Stimulated activated CD8-positive, alpha-beta memory T cell treated with anti-CD3 and anti-CD28 coated beads, Interleukin-15, amount 100 ng/mL, for 48 hours (primary cell): ENCODE results near the gene ADGRV1.
"Not testable (repeated sequence)": the region's sequence is repeated elsewhere in the genome, so short reads cannot be mapped to it uniquely, and the experiment has no call there.

ENCODE experiments used
- DNase-seq, 2 donors: peaks; one replicate each; pipeline ENCODE4 v3.0.0-alpha.2; 2020; ENCODE audit warnings: low read depth in 2 of 2

ADGRV1 gene

GRCh38 chr5:90654215-90654614, 95.6 kb downstream of the ADGRV1 start:
- no peak for DNase-seq

GRCh38 chr5:90655423-90655822, 96.8 kb downstream of the ADGRV1 start:
- DNase-seq = no peak

- no peak for DNase-seq
Observed at GRCh38 chr5:90657030-90657429, 98.4 kb downstream of the ADGRV1 start.

- no peak for DNase-seq
Observed at GRCh38 chr5:90657788-90658187, 99.2 kb downstream of the ADGRV1 start.

- DNase-seq = no peak
Observed at GRCh38 chr5:90658620-90659019, 100.0 kb downstream of the ADGRV1 start.

- DNase-seq = not testable (repeated sequence)
Observed at GRCh38 chr5:90668079-90668565, 109.5 kb downstream of the ADGRV1 start.

GRCh38 chr5:90675222-90675621, 116.6 kb downstream of the ADGRV1 start:
- DNase-seq = no peak

- no peak for DNase-seq
Observed at GRCh38 chr5:90680921-90681563, 122.4 kb downstream of the ADGRV1 start.

- DNase-seq = no peak
Observed at GRCh38 chr5:90682278-90682677, 123.7 kb downstream of the ADGRV1 start.

- DNase-seq = no peak
Observed at GRCh38 chr5:90685425-90686022, 126.9 kb downstream of the ADGRV1 start.

- DNase-seq = not testable (repeated sequence)
Observed at GRCh38 chr5:90686363-90686762, 127.8 kb downstream of the ADGRV1 start.

- DNase-seq = not testable (repeated sequence)
Observed at GRCh38 chr5:90687458-90687857, 128.9 kb downstream of the ADGRV1 start.

GRCh38 chr5:90689064-90689463, 130.5 kb downstream of the ADGRV1 start:
- no peak for DNase-seq

GRCh38 chr5:90690307-90690706, 131.7 kb downstream of the ADGRV1 start:
- no peak for DNase-seq

GRCh38 chr5:90691533-90691932, 132.9 kb downstream of the ADGRV1 start:
- no peak for DNase-seq

GRCh38 chr5:90696153-90696552, 137.6 kb downstream of the ADGRV1 start:
- DNase-seq = no peak

GRCh38 chr5:90700299-90700698, 141.7 kb downstream of the ADGRV1 start:
- no peak for DNase-seq

GRCh38 chr5:90703932-90704331, 145.3 kb downstream of the ADGRV1 start:
- DNase-seq = no peak

GRCh38 chr5:90707698-90708097, 149.1 kb downstream of the ADGRV1 start:
- no peak for DNase-seq

GRCh38 chr5:90709323-90710155, 150.9 kb downstream of the ADGRV1 start:
- no peak for DNase-seq

GRCh38 chr5:90718387-90718786, 159.8 kb downstream of the ADGRV1 start:
- DNase-seq = no peak

- no peak for DNase-seq
Observed at GRCh38 chr5:90739567-90739966, 181.0 kb downstream of the ADGRV1 start.
